NB4 (cell line): ENCODE data around the gene FCRL4.

ENCODE experiments used
- TF ChIP-seq, protein P1 (sequence below): IDR thresholded peaks from one replicate; pipeline ENCODE4 v1.5.1; 2012; ENCODE audit warnings: low read depth, low read length
- TF ChIP-seq, protein P2 (sequence below): IDR thresholded peaks from 2 replicates; pipeline ENCODE4 v1.6.1; 2011; ENCODE audit warnings: low read depth, low read length

DNA sequence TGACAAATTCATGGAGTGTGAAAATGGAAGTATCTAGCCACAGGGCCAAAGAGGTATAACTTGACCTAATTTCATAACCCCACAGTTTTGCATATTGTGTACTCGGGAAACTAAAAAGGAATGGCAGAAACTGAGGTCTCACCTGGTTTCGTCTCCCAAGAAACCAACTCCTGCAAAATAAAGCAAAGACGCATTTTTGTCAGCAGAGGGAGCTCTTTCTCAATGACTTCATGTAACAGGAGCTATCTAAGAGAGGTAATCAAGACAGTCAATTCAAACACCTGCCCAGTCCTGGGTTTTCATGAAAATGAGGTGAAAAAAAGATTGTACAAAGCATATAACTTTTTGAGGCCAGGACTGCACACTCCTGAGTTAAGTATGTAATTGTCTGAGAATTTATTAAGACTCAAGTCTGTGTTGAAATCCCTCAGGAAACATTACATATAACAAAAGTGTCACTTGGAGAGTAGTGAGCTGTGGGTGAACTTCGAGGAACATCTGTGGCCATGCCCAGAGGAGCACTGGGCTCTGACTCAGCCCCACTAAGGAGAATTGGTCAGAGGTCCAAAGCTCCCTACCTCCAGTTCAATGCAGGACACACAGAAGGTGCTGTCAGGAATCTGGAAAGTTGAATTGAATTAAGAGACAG is 17.6 kb downstream of the FCRL4 start:
- TF ChIP-seq, protein P1, sequence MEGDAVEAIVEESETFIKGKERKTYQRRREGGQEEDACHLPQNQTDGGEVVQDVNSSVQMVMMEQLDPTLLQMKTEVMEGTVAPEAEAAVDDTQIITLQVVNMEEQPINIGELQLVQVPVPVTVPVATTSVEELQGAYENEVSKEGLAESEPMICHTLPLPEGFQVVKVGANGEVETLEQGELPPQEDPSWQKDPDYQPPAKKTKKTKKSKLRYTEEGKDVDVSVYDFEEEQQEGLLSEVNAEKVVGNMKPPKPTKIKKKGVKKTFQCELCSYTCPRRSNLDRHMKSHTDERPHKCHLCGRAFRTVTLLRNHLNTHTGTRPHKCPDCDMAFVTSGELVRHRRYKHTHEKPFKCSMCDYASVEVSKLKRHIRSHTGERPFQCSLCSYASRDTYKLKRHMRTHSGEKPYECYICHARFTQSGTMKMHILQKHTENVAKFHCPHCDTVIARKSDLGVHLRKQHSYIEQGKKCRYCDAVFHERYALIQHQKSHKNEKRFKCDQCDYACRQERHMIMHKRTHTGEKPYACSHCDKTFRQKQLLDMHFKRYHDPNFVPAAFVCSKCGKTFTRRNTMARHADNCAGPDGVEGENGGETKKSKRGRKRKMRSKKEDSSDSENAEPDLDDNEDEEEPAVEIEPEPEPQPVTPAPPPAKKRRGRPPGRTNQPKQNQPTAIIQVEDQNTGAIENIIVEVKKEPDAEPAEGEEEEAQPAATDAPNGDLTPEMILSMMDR, result peak; percentile 58
- TF ChIP-seq, protein P2, sequence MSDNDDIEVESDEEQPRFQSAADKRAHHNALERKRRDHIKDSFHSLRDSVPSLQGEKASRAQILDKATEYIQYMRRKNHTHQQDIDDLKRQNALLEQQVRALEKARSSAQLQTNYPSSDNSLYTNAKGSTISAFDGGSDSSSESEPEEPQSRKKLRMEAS, result no peak
